Natural killer cell (primary cell): ENCODE results near the gene PRXL2A. TPM values are rescaled to one million over a fixed set of nuclear protein-coding genes. Genes with fewer than 3 reads are reported as not detected.

ENCODE experiments used
- ATAC-seq, 3 donors: fragments of 150-1000 bp in 2 of 3; fragments of 200-7000 bp in 1 of 3; cut with Tn5 transposase; 1 replicate in 1 of 3; 2 replicates in 2 of 3; pipeline ENCODE4 v1.10.0; 2021; ENCODE audit warnings: mild to moderate bottlenecking in 2 of 3, moderate library complexity in 2 of 3
- DNase-seq, 2 donors: peaks; one replicate each; pipeline versions ENCODE4 v3.0.0 to v3.0.0-alpha.2; 2013 to 2021; ENCODE audit warnings: mixed read lengths in 1 of 2
- H3K27ac ChIP-seq: one replicate; pipeline ENCODE4 v1.5.1; 2013; ENCODE audit warnings: mild to moderate bottlenecking, low read length
- H3K27me3 ChIP-seq: one replicate; pipeline ENCODE4 v1.6.1; 2013; ENCODE audit warnings: low read length; ENCODE audit not compliant: control insufficient read depth, insufficient read depth
- H3K36me3 ChIP-seq: one replicate; pipeline ENCODE4 v1.6.1; 2013; ENCODE audit warnings: low read length; ENCODE audit not compliant: control insufficient read depth, insufficient read depth
- H3K4me1 ChIP-seq: one replicate; pipeline ENCODE4 v1.6.1; 2013; ENCODE audit warnings: low read length; ENCODE audit not compliant: control insufficient read depth, insufficient read depth
- H3K4me3 ChIP-seq: one replicate; pipeline ENCODE4 v1.5.1; 2013; ENCODE audit warnings: low read length
- H3K9me3 ChIP-seq: one replicate; pipeline ENCODE4 v1.6.1; 2013; ENCODE audit warnings: low read length; ENCODE audit not compliant: control insufficient read depth, insufficient read depth
- H3K27ac Mint-ChIP-seq, 2 donors: one replicate each; pipeline ENCODE4 v1.8.0; 2022; ENCODE audit warnings: mild to moderate bottlenecking in 2 of 2, mixed read lengths in 2 of 2, moderate library complexity in 1 of 2
- H3K27me3 Mint-ChIP-seq, 2 donors: one replicate each; pipeline ENCODE4 v1.8.0; 2022; ENCODE audit warnings: low read depth in 2 of 2, mixed read lengths in 2 of 2
- H3K36me3 Mint-ChIP-seq: one replicate; pipeline ENCODE4 v1.8.0; 2022; ENCODE audit warnings: mixed read lengths
- H3K4me1 Mint-ChIP-seq, 2 donors: one replicate each; pipeline ENCODE4 v1.8.0; 2022; ENCODE audit warnings: mixed read lengths in 2 of 2
- H3K4me3 Mint-ChIP-seq: one replicate; pipeline ENCODE4 v1.8.0; 2022; ENCODE audit warnings: mild to moderate bottlenecking, moderate library complexity, mixed read lengths
- H3K9me3 Mint-ChIP-seq, 2 donors: one replicate each; pipeline ENCODE4 v1.8.0; 2022; ENCODE audit warnings: mixed read lengths in 2 of 2
- CTCF ChIP-seq: fragments of 200-600 bp; IDR thresholded peaks from one replicate; pipeline ENCODE4 v1.8.0; 2022; ENCODE audit warnings: antibody characterized with exemption
- WGBS: methylation state at CpG from one replicate; pipeline ENCODE4 v1.1.7; 2013; ENCODE audit warnings: missing lambda C conversion rate; ENCODE audit not compliant: insufficient coverage; 5-methylcytosine and 5-hydroxymethylcytosine counted together
- intact Hi-C: fragments of 100-400 bp; cut with micrococcal nuclease; formaldehyde crosslinking; loops from one replicate; pipeline ENCODE4 v1.14.2; 2022
- total RNA-seq, 4 donors: library from RNA; stranded (reverse); fragments of 120-200 nt in 1 of 4; gene quantifications; one replicate each; pipeline versions ENCODE4 v1.2.3 to v1.2.4, GENCODE V29; 2013 to 2022

Gene PRXL2A
- total RNA-seq, 3 donors from 2014 or later (not counting 1 experiment from before 2014, with no cell fraction given): 1.3 to 1.8 (median 1.4) TPM

DNA sequence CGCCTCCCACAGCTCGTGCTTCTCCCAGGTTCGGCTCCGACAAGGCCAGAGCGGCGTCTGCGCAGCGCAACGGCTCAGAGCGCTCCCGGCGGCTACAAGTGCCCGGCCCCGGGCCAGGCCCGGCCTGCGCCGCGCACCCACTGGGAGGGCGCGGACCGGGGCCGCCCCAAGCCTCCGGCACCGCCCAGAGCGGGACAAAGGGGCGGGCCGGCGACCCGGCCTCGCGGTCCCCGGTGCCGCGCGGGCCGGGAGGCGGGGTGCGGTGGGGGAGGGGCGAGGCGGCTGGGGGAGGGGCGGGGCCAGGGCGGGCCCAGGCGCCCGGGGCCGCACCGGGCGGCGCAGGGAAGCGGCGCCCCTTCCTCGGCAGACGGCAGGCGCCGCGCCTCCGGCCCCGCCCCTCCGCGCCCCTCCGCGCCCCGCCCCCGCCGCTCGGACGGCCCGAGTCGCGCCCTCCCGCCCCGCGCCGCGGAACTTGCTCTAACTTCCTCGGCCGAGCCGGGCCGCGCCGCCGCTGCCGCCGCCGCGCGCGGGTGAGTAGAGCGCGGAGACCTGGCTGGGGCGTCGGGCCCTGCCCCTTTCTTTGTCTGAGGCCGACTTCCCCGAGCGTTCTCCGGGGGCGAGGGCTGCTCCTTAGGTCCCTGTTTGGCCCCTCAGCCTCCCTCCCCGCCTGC, 45.6 kb downstream of the PRXL2A start, which contains the start of gene TSPAN14:
Gene TSPAN14, plus strand, starts transcription at position 469 of the 671 bp plus-strand sequence. CDS start 34,924 bp downstream, outside the sequence.
- peak; percentile 70 to 85 (median 80) for ATAC-seq
- H3K4me1 ChIP-seq: peaks cover 45% of the 10 kb centered on the region
- Mint-ChIP-seq H3K9me3 (no peaks in the 10 kb centered on the region), H3K27ac (peak within 1 kb of the TSS; percentile 91 to 92), H3K4me3 (peak within 1 kb of the TSS; percentile 96), H3K4me1 (peaks cover 34 to 36% of the 10 kb centered on the region in 2 donors), H3K27me3 (no peaks in the 10 kb centered on the region), H3K36me3 (no peaks in the 10 kb centered on the region)
- under 1% methylated on average over 92 of the region's 97 CpGs for WGBS
- H3K4me3 ChIP-seq: peak within 1 kb of the TSS; percentile 82
- H3K27ac ChIP-seq: peak within 1 kb of the TSS; percentile 74
- no peaks in the 10 kb centered on the region for H3K9me3 ChIP-seq
- intact Hi-C loops: loop anchor here (2.0 kb wide), 1 partner anchor 45 kb away; no protein-coding TSS in a partner anchor
- no peaks in the 10 kb centered on the region for H3K27me3 ChIP-seq
- DNase-seq: peak; percentile 67 to 87
- peaks cover 3% of the 10 kb centered on the region for H3K36me3 ChIP-seq
- no peak for TF ChIP-seq CTCF

- Histone ChIP-seq H3K27ac (peak overlapping the region; percentile 74), H3K9me3 (no peaks in the 10 kb centered on the region), H3K4me3 (peak overlapping the region; percentile 82), H3K4me1 (peaks cover 53% of the 10 kb centered on the region), H3K27me3 (no peaks in the 10 kb centered on the region), H3K36me3 (peaks cover 3% of the 10 kb centered on the region)
- intact Hi-C loops: loop anchor here (2.0 kb wide), 1 partner anchor 44 kb away; no protein-coding TSS in a partner anchor
- peak overlapping the region; percentile 96 for H3K4me3 Mint-ChIP-seq
- ATAC-seq (peak; percentile 25 to 40 (median 30)), DNase-seq (peak; percentile 45 to 54)
- peak overlapping the region; percentile 91 to 92 for H3K27ac Mint-ChIP-seq
- no peak for TF ChIP-seq CTCF
- WGBS: under 1% methylated on average over 81 of the region's 81 CpGs
- H3K27me3 Mint-ChIP-seq: no peaks in the 10 kb centered on the region
- no peaks in the 10 kb centered on the region for H3K36me3 Mint-ChIP-seq
- peaks cover 42 to 44% of the 10 kb centered on the region in 2 donors for H3K4me1 Mint-ChIP-seq
- no peaks in the 10 kb centered on the region for H3K9me3 Mint-ChIP-seq
Observed at GRCh38 chr10:80454513-80455460, 46.4 kb downstream of the PRXL2A start.

GRCh38 chr10:80455461-80456349, 47.4 kb downstream of the PRXL2A start:
- ATAC-seq (no peak), DNase-seq (no peak)
- Mint-ChIP-seq H3K9me3 (no peaks in the 10 kb centered on the region), H3K27ac (peak overlapping the region; percentile 91 to 92), H3K36me3 (no peaks in the 10 kb centered on the region), H3K4me1 (peaks cover 51 to 53% of the 10 kb centered on the region in 2 donors), H3K27me3 (no peaks in the 10 kb centered on the region), H3K4me3 (peak overlapping the region; percentile 96)
- 60% methylated on average over 13 of the region's 13 CpGs for WGBS
- Histone ChIP-seq H3K27me3 (no peaks in the 10 kb centered on the region), H3K4me3 (peak overlapping the region; percentile 82), H3K4me1 (peaks cover 62% of the 10 kb centered on the region), H3K27ac (peak overlapping the region; percentile 73), H3K9me3 (no peaks in the 10 kb centered on the region), H3K36me3 (peaks cover 3% of the 10 kb centered on the region)
- intact Hi-C loops: loop anchor here (2.0 kb wide), 2 partner anchors 31 to 43 kb away; no protein-coding TSS in a partner anchor
- no peak for TF ChIP-seq CTCF
